Measurements from ENCODE around the gene GART. TPM values are rescaled to one million over a fixed set of nuclear protein-coding genes. Genes with fewer than 3 reads are reported as not detected.

Gene GART
- total RNA-seq, 1 experiment from 2014 or later: 142 TPM

GRCh38 chr21:33490991-33491372, 50.9 kb downstream of the GART start:
- TSS peak; percentile 76 for BruUV-seq (replicated peaks)
- peak; percentile 19 for ATAC-seq

GRCh38 chr21:33488936-33489335, 53.0 kb downstream of the GART start:
- Histone ChIP-seq H3K9ac (ENCODE audit: low read length) (no peak overlapping the region), H3K9me2 (replicated peaks; ENCODE audit: low read length) (no peaks in the 10 kb centered on the region), H3K36me3 (ENCODE audit: low read depth, low read length) (no peaks in the 10 kb centered on the region), H3K4me3 (ENCODE audit: low read length) (no peak overlapping the region), H3K79me2 (ENCODE audit: low read length) (no peaks in the 10 kb centered on the region), H4K20me1 (ENCODE audit: low read length) (no peaks in the 10 kb centered on the region), H3F3A (ENCODE audit: low read length, unreplicated experiment) (no peaks in the 10 kb centered on the region), H3K4me2 (ENCODE audit: low read length) (no peak overlapping the region), H3K27ac (ENCODE audit: low read length) (no peak overlapping the region), H3K27me3 (ENCODE audit: low read length) (no peaks in the 10 kb centered on the region), H3K4me1 (ENCODE audit: insufficient read depth, low read length) (no peaks in the 10 kb centered on the region), H2AFZ (ENCODE audit: low read length) (no peak overlapping the region), H3K9me3 (ENCODE audit: low read length) (no peaks in the 10 kb centered on the region)
- intact Hi-C loops (cut with micrococcal nuclease): no loop called here
- TF ChIP-seq CTCF (conservative IDR thresholded peaks at IDR 0.05; ENCODE audit: low read depth, low read length) (no peak), EZH2 (IDR thresholded peaks at IDR 0.05; ENCODE audit: low read length, unreplicated experiment) (no peak), EZH2phosphoT487 (IDR thresholded peaks at IDR 0.05; ENCODE audit: borderline replicate concordance, low read length) (no peak)
- no TSS peak for BruUV-seq (replicated peaks)
- ChIA-PET POLR2A (ENCODE audit: unreplicated experiment) (interaction anchor here (0.6 kb wide), 1 partner anchor 100 kb away, joined by 9 read pairs; no protein-coding TSS in a partner anchor), CTCF (no interaction called here)
- ATAC-seq (no peak), DNase-seq (no peak)

More at GRCh38 chr21:33490991-33491372, 50.9 kb downstream of the GART start:
- H3K9ac ChIP-seq (ENCODE audit: low read length): peak overlapping the region; percentile 34
- no peaks in the 10 kb centered on the region for H3K79me2 ChIP-seq (ENCODE audit: low read length)
- peak overlapping the region; percentile 83 for H3K4me2 ChIP-seq (ENCODE audit: low read length)
- no peaks in the 10 kb centered on the region for H3K27me3 ChIP-seq (ENCODE audit: low read length)
- peak overlapping the region; percentile 94 for H2AFZ ChIP-seq (ENCODE audit: low read length)
- POLR2A ChIA-PET (ENCODE audit: unreplicated experiment): interaction anchor here (0.6 to 1.6 kb wide), 2 partner anchors 7 to 11 kb away, joined by 10 to 29 read pairs; partner anchors contain the start of gene TMEM50B
- no peak overlapping the region for H3K27ac ChIP-seq (ENCODE audit: low read length)
- CTCF ChIA-PET: interaction anchor here (0.6 to 1.5 kb wide), 4 partner anchors 11 to 294 kb away, joined by 3 to 16 read pairs (median 3); partner anchors contain the start of gene TMEM50B
- DNase-seq: no peak
- no peaks in the 10 kb centered on the region for H3K36me3 ChIP-seq (ENCODE audit: low read depth, low read length)
- no peaks in the 10 kb centered on the region for H3K9me2 ChIP-seq (replicated peaks; ENCODE audit: low read length)
- intact Hi-C loops (cut with micrococcal nuclease): no loop called here
- TF ChIP-seq EZH2phosphoT487 (IDR thresholded peaks at IDR 0.05; ENCODE audit: borderline replicate concordance, low read length) (no peak), CTCF (conservative IDR thresholded peaks at IDR 0.05; ENCODE audit: low read depth, low read length) (no peak), EZH2 (IDR thresholded peaks at IDR 0.05; ENCODE audit: low read length, unreplicated experiment) (no peak)
- no peaks in the 10 kb centered on the region for H3K4me1 ChIP-seq (ENCODE audit: insufficient read depth, low read length)
- no peaks in the 10 kb centered on the region for H3F3A ChIP-seq (ENCODE audit: low read length, unreplicated experiment)
- peak overlapping the region; percentile 82 for H3K4me3 ChIP-seq (ENCODE audit: low read length)
- no peaks in the 10 kb centered on the region for H3K9me3 ChIP-seq (ENCODE audit: low read length)
- H4K20me1 ChIP-seq (ENCODE audit: low read length): no peaks in the 10 kb centered on the region

- TF ChIP-seq CTCF (conservative IDR thresholded peaks at IDR 0.05; ENCODE audit: low read depth, low read length) (no peak), EZH2phosphoT487 (IDR thresholded peaks at IDR 0.05; ENCODE audit: borderline replicate concordance, low read length) (no peak), EZH2 (IDR thresholded peaks at IDR 0.05; ENCODE audit: low read length, unreplicated experiment) (no peak)
- no peaks in the 10 kb centered on the region for H4K20me1 ChIP-seq (ENCODE audit: low read length)
- intact Hi-C loops (cut with micrococcal nuclease): no loop called here
- DNase-seq: no peak
- ATAC-seq: no peak
- no peak overlapping the region for H3K9ac ChIP-seq (ENCODE audit: low read length)
- H3K4me1 ChIP-seq (ENCODE audit: insufficient read depth, low read length): no peaks in the 10 kb centered on the region
- no peak overlapping the region for H3K27ac ChIP-seq (ENCODE audit: low read length)
- no peaks in the 10 kb centered on the region for H3K36me3 ChIP-seq (ENCODE audit: low read depth, low read length)
- no peaks in the 10 kb centered on the region for H3F3A ChIP-seq (ENCODE audit: low read length, unreplicated experiment)
- H3K4me2 ChIP-seq (ENCODE audit: low read length): no peak overlapping the region
- no peak overlapping the region for H3K4me3 ChIP-seq (ENCODE audit: low read length)
- H3K27me3 ChIP-seq (ENCODE audit: low read length): no peaks in the 10 kb centered on the region
- no peak overlapping the region for H2AFZ ChIP-seq (ENCODE audit: low read length)
- POLR2A ChIA-PET (ENCODE audit: unreplicated experiment): no interaction called here
- CTCF ChIA-PET: no interaction called here
- H3K9me2 ChIP-seq (replicated peaks; ENCODE audit: low read length): no peaks in the 10 kb centered on the region
- BruUV-seq (replicated peaks): no TSS peak
- H3K79me2 ChIP-seq (ENCODE audit: low read length): no peaks in the 10 kb centered on the region
- no peaks in the 10 kb centered on the region for H3K9me3 ChIP-seq (ENCODE audit: low read length)
These were observed 53.9 kb downstream of the GART start for GRCh38 chr21:33487996-33488395.

Measured in PC-3 (cell line).